ENCODE data around the gene COX4I2. TPM values are rescaled to one million over a fixed set of nuclear protein-coding genes. Genes with fewer than 3 reads are reported as not detected.

COX4I2 gene
- total and polyA plus RNA-seq, 2 donors (not counting 3 experiments of a cell fraction or from before 2014, with no cell fraction given), result not detected

DNA sequence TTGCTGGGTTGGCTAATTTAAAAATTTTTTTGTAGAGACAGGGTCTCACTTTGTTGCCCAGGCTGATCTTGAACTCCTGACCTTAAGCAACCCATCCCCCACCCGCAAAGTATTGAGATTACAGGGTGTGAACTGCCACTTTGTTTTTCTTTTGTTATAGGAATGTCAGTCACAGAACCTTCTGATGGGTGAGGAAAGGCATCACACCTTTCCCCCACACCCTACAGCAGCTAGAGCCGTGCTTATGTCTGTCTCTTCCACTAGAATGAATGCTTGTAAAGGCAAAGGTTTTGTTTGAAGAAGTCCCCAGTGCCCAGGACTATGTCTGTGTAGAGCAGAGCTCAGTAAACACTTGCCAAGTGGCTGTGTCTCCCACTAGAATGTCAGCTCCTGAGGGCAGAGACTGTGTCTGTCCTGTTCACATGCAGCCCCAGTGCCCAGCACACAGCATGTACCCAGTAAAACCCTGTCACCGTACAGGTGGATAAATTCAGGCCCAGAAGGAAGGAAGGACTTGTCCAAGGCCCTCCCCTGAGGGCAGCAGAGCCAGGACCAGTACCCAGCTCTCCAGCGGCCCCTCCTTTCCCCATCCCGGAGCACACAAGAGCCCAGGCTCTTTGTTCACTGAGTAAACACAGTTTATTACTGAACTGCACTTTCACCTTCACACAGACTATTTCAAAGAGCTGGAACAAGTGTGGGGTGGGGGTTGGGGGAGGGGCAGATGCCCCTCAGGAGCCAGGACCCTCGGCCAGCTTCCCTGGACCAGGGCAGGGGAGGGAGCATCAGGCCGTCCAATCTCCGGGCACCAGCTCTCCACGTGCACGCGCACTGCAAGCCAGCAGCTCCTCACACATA, 26.4 kb downstream of the COX4I2 start:
- POLR2A ChIA-PET, result interaction anchor here (0.5 to 0.8 kb wide), 4 partner anchors 9 to 55 kb away, joined by 3 read pairs; no protein-coding TSS in a partner anchor
- Histone ChIP-seq H2AFZ (ENCODE audit: low read depth, low read length) (no peak overlapping the region), H3K9me1 (replicated peaks; ENCODE audit: control insufficient read depth, extremely low read depth, insufficient read depth, low read length) (no peaks in the 10 kb centered on the region), H3K36me3 (ENCODE audit: control insufficient read depth in 2 of 2, extremely low read depth in 1 of 2, insufficient read depth in 2 of 2, low read length in 2 of 2) (peaks cover 4 to 22% of the 10 kb centered on the region in 2 experiments), H4K20me1 (replicated peaks; ENCODE audit: control insufficient read depth, extremely low read depth, insufficient read depth, low read length) (no peaks in the 10 kb centered on the region), H3K4me3 (replicated peaks in 1 of 3; ENCODE audit: insufficient read depth in 1 of 3, low read depth in 1 of 3, low read length in 3 of 3) (no peak overlapping the region), H3K9me3 (replicated peaks; ENCODE audit: control insufficient read depth, insufficient read depth, low read length) (no peaks in the 10 kb centered on the region), H3K4me2 (ENCODE audit: insufficient read depth, low read length) (no peak overlapping the region), H3K79me2 (ENCODE audit: control insufficient read depth, insufficient read depth, low read length) (peaks cover 17% of the 10 kb centered on the region), H3K9ac (replicated peaks; ENCODE audit: extremely low read depth, insufficient read depth, low read length) (no peak overlapping the region), H3K27ac (ENCODE audit: insufficient read depth, low read depth, low read length) (no peak overlapping the region), H3K27me3 (ENCODE audit: control insufficient read depth in 2 of 2, insufficient read depth in 2 of 2, low read length in 2 of 2) (no peaks in the 10 kb centered on the region), H3K4me1 (ENCODE audit: control insufficient read depth, extremely low read depth, insufficient read depth, low read length) (peaks cover 8% of the 10 kb centered on the region)
- FAIRE-seq (no peak), DNase-seq (ENCODE audit: low read depth, low spot score) (no peak)
- CTCF ChIA-PET, result interaction anchor here (1.0 to 10.4 kb wide), 8 partner anchors 11 to 75 kb away, joined by 3 to 658 read pairs (median 4); partner anchors contain the start of genes BCL2L1 and TPX2
- intact Hi-C loops (cut with micrococcal nuclease), result no loop called here
- dilution Hi-C loops (cut with MboI; ENCODE audit: extremely low pct_ligation_motif_present, low sequenced_read_pairs), result no loop called here
- TF ChIP-seq FOS (IDR thresholded peaks at IDR 0.05; ENCODE audit: borderline replicate concordance, insufficient read depth, low read length) (no peak), POLR2AphosphoS5 (IDR thresholded peaks at IDR 0.05; ENCODE audit: insufficient read depth, low read depth, low read length) (peak; percentile 23), POLR2A (IDR thresholded peaks at IDR 0.05; ENCODE audit: low read depth, low read length) (no peak), MYC (IDR thresholded peaks at IDR 0.05; ENCODE audit: low read depth, low read length) (no peak), EZH2 (IDR thresholded peaks at IDR 0.05; ENCODE audit: borderline replicate concordance, low read depth, low read length, severe bottlenecking) (no peak)
- BruUV-seq (replicated peaks), result no TSS peak

- BruUV-seq (replicated peaks), result no TSS peak
- Histone ChIP-seq H3K36me3 (ENCODE audit: control insufficient read depth in 2 of 2, extremely low read depth in 1 of 2, insufficient read depth in 2 of 2, low read length in 2 of 2) (peaks cover 6 to 22% of the 10 kb centered on the region in 2 experiments), H3K9ac (replicated peaks; ENCODE audit: extremely low read depth, insufficient read depth, low read length) (no peak overlapping the region), H2AFZ (ENCODE audit: low read depth, low read length) (no peak overlapping the region), H3K27me3 (ENCODE audit: control insufficient read depth in 2 of 2, insufficient read depth in 2 of 2, low read length in 2 of 2) (no peaks in the 10 kb centered on the region), H3K4me1 (ENCODE audit: control insufficient read depth, extremely low read depth, insufficient read depth, low read length) (peaks cover 8% of the 10 kb centered on the region), H3K27ac (ENCODE audit: insufficient read depth, low read depth, low read length) (no peak overlapping the region), H3K4me3 (replicated peaks in 1 of 3; ENCODE audit: insufficient read depth in 1 of 3, low read depth in 1 of 3, low read length in 3 of 3) (no peak overlapping the region), H3K9me1 (replicated peaks; ENCODE audit: control insufficient read depth, extremely low read depth, insufficient read depth, low read length) (no peaks in the 10 kb centered on the region), H4K20me1 (replicated peaks; ENCODE audit: control insufficient read depth, extremely low read depth, insufficient read depth, low read length) (no peaks in the 10 kb centered on the region), H3K4me2 (ENCODE audit: insufficient read depth, low read length) (no peak overlapping the region), H3K9me3 (replicated peaks; ENCODE audit: control insufficient read depth, insufficient read depth, low read length) (no peaks in the 10 kb centered on the region), H3K79me2 (ENCODE audit: control insufficient read depth, insufficient read depth, low read length) (peaks cover 22% of the 10 kb centered on the region)
- intact Hi-C loops (cut with micrococcal nuclease), result no loop called here
- ChIA-PET CTCF (interaction anchor here (1.0 to 10.4 kb wide), 7 partner anchors 10 to 74 kb away, joined by 3 to 658 read pairs (median 5); partner anchors contain the start of genes BCL2L1 and TPX2), POLR2A (interaction anchor here (0.5 to 0.6 kb wide), 2 partner anchors 10 to 19 kb away, joined by 3 read pairs; no protein-coding TSS in a partner anchor)
- TF ChIP-seq POLR2AphosphoS5 (IDR thresholded peaks at IDR 0.05; ENCODE audit: insufficient read depth, low read depth, low read length) (no peak), MYC (IDR thresholded peaks at IDR 0.05; ENCODE audit: low read depth, low read length) (no peak), JUN (IDR thresholded peaks at IDR 0.05; ENCODE audit: borderline replicate concordance, insufficient read depth, insufficient read length, low read depth) (no peak), EZH2 (IDR thresholded peaks at IDR 0.05; ENCODE audit: borderline replicate concordance, low read depth, low read length, severe bottlenecking) (no peak), CTCF (IDR thresholded peaks at IDR 0.05; ENCODE audit: extremely low read depth in 1 of 2, insufficient read depth in 1 of 2, low read depth in 1 of 2, low read length in 2 of 2) (no peak), FOS (IDR thresholded peaks at IDR 0.05; ENCODE audit: borderline replicate concordance, insufficient read depth, low read length) (no peak), POLR2A (IDR thresholded peaks at IDR 0.05; ENCODE audit: low read depth, low read length) (no peak)
- no peak for DNase-seq (ENCODE audit: low read depth, low spot score)
- dilution Hi-C loops (cut with MboI; ENCODE audit: extremely low pct_ligation_motif_present, low sequenced_read_pairs), result no loop called here
- FAIRE-seq, result no peak
These were observed 27.1 kb downstream of the COX4I2 start for GRCh38 chr20:31664696-31665354.
